GM12873 (cell line): ENCODE data around the gene RPS16.

Source experiments
- TF ChIP-seq, protein P1 (sequence below): IDR thresholded peaks from 2 replicates; pipeline ENCODE4 v1.5.1; 2012; ENCODE audit warnings: low read depth, mild to moderate bottlenecking, moderate library complexity, low read length, control low read depth; ENCODE audit not compliant: insufficient read depth; ENCODE audit errors: missing control alignments

Gene RPS16

GRCh38 chr19:39415111-39416046 is 20.4 kb downstream of the RPS16 start:
- TF ChIP-seq, protein P1, sequence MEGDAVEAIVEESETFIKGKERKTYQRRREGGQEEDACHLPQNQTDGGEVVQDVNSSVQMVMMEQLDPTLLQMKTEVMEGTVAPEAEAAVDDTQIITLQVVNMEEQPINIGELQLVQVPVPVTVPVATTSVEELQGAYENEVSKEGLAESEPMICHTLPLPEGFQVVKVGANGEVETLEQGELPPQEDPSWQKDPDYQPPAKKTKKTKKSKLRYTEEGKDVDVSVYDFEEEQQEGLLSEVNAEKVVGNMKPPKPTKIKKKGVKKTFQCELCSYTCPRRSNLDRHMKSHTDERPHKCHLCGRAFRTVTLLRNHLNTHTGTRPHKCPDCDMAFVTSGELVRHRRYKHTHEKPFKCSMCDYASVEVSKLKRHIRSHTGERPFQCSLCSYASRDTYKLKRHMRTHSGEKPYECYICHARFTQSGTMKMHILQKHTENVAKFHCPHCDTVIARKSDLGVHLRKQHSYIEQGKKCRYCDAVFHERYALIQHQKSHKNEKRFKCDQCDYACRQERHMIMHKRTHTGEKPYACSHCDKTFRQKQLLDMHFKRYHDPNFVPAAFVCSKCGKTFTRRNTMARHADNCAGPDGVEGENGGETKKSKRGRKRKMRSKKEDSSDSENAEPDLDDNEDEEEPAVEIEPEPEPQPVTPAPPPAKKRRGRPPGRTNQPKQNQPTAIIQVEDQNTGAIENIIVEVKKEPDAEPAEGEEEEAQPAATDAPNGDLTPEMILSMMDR, result no peak

GRCh38 chr19:39413911-39414608 is 21.7 kb downstream of the RPS16 start:
- TF ChIP-seq, protein P1, result peak; percentile 35

GRCh38 chr19:39413272-39413910 is 22.4 kb downstream of the RPS16 start:
- TF ChIP-seq, protein P1, result no peak

DNA sequence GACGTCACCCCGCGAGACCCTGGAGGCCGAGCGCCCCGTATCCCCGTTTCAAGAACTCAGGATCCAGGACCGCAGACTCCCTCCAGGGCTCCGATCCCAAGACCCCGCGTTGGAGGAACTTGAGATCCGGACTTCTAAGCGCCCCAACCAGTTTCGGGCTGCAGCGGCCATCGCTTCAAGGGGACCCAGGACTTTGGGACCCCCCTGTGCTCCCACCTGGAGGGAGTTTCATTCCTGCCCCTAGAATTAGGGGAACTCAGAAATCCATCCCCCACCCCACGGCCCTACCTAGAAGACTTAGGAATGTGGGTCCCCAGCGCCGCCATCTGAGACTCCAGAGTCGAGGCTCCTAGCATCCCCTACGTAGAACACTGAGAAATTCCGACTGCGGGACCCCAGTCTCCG is 22.9 kb downstream of the RPS16 start:
- TF ChIP-seq, protein P1, result no peak

GRCh38 chr19:39412100-39412866 is 23.5 kb downstream of the RPS16 start, which contains the start of gene PLEKHG2:
TSS of gene PLEKHG2 (plus strand) at chr19:39412669. CDS start at chr19:39414087, 1,418 bp downstream.
- TF ChIP-seq, protein P1, result peak; percentile 84

GRCh38 chr19:39411832-39412099 is 24.0 kb downstream of the RPS16 start:
- TF ChIP-seq, protein P1, result peak; percentile 89
